Prostate gland (tissue), 2 donors: ENCODE data around the gene CCND1. TPM values are rescaled to one million over a fixed set of nuclear protein-coding genes. Genes with fewer than 3 reads are reported as not detected.

ENCODE experiments used
- DNase-seq: peaks from one replicate; pipeline ENCODE4 v3.0.0-alpha.2; 2019; ENCODE audit warnings: low spot score
- H3K27ac ChIP-seq, 2 donors: fragments of 200-600 bp; sonication (generic); 2 replicates each; pipeline ENCODE4 v1.5.1; 2017 to 2019
- H3K27me3 ChIP-seq: fragments of 200-600 bp; sonication (generic); replicated peaks from 2 replicates; pipeline ENCODE4 v1.5.1; 2019; ENCODE audit not compliant: insufficient read depth
- H3K36me3 ChIP-seq, 2 donors: fragments of 200-600 bp; sonication (generic); 1 replicate in 1 of 2; 2 replicates in 1 of 2; pipeline versions ENCODE4 v1.5.1 to v1.8.1; 2017 to 2019
- H3K4me1 ChIP-seq: fragments of 200-600 bp; sonication (generic); replicated peaks from 2 replicates; pipeline ENCODE4 v1.5.1; 2019
- H3K4me3 ChIP-seq, 2 donors: fragments of 200-600 bp; sonication (generic); 2 replicates each; pipeline ENCODE4 v1.5.1; 2017 to 2019
- H3K9me3 ChIP-seq: fragments of 200-600 bp; sonication (generic); 2 replicates; pipeline ENCODE4 v1.5.1; 2017
- POLR2A ChIP-seq: fragments of 450-650 bp; IDR thresholded peaks from one replicate; pipeline ENCODE4 v1.6.1; 2016; ENCODE audit warnings: antibody characterized with exemption, mild to moderate bottlenecking
- POLR2AphosphoS5 ChIP-seq: sonication (generic); formaldehyde crosslinking; IDR thresholded peaks from one replicate; pipeline ENCODE4 v1.6.1; 2017; ENCODE audit warnings: antibody characterized with exemption
- WGBS: methylation state at CpG from one replicate; pipeline ENCODE4 v1.1.5; 2018; 5-methylcytosine and 5-hydroxymethylcytosine counted together
- intact Hi-C: fragments of 100-400 bp; cut with DNase I; formaldehyde crosslinking; loops from one replicate; pipeline ENCODE4 v1.14.2; 2022
- total RNA-seq, 2 donors: library from RNA; depleted of rRNA; stranded (reverse); fragments of >200 nt; gene quantifications; one replicate each; pipeline ENCODE4 v1.1.0, GENCODE V29; 2016
- TF ChIP-seq, protein P1 (sequence below), 4 experiments: fragments of 200-600 bp in 2 of 4; fragments of 450-650 bp in 2 of 4; sonication (generic) in 2 of 4; IDR thresholded peaks; 1 replicate in 3 of 4; 2 replicates in 1 of 4; pipeline ENCODE4 v1.5.1; 2016 to 2019; ENCODE audit warnings: antibody characterized with exemption in 4 of 4, mild to moderate bottlenecking in 2 of 4, moderate library complexity in 2 of 4

The CCND1 gene
- total RNA-seq = 100 to 1,000 TPM in 1 of 2 donors, 10 to 100 TPM in 1; 69.2 to 188 TPM

DNA sequence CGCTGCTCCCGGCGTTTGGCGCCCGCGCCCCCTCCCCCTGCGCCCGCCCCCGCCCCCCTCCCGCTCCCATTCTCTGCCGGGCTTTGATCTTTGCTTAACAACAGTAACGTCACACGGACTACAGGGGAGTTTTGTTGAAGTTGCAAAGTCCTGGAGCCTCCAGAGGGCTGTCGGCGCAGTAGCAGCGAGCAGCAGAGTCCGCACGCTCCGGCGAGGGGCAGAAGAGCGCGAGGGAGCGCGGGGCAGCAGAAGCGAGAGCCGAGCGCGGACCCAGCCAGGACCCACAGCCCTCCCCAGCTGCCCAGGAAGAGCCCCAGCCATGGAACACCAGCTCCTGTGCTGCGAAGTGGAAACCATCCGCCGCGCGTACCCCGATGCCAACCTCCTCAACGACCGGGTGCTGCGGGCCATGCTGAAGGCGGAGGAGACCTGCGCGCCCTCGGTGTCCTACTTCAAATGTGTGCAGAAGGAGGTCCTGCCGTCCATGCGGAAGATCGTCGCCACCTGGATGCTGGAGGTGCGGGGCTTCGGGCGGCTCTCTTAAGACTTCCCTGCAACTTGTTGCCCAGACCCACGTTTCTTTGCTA lies at the start of gene CCND1:
CCND1 (plus strand) TSS at position 162 of the 587 bp plus-strand sequence; CDS start at position 320, 158 bp downstream.
- intact Hi-C loops = loop anchor here (5.0 to 10.0 kb wide), 4 partner anchors 514 to 806 kb away; partner anchors contain the start of gene MRGPRF
- Histone ChIP-seq H3K9me3 (no peaks in the 10 kb centered on the region), H3K4me3 (peak within 1 kb of the TSS; percentile 87 to 99), H3K4me1 (peaks cover 43% of the 10 kb centered on the region), H3K27ac (peak within 1 kb of the TSS; percentile 91 to 93), H3K36me3 (no peaks in the 10 kb centered on the region), H3K27me3 (no peaks in the 10 kb centered on the region)
- TF ChIP-seq, protein P1, sequence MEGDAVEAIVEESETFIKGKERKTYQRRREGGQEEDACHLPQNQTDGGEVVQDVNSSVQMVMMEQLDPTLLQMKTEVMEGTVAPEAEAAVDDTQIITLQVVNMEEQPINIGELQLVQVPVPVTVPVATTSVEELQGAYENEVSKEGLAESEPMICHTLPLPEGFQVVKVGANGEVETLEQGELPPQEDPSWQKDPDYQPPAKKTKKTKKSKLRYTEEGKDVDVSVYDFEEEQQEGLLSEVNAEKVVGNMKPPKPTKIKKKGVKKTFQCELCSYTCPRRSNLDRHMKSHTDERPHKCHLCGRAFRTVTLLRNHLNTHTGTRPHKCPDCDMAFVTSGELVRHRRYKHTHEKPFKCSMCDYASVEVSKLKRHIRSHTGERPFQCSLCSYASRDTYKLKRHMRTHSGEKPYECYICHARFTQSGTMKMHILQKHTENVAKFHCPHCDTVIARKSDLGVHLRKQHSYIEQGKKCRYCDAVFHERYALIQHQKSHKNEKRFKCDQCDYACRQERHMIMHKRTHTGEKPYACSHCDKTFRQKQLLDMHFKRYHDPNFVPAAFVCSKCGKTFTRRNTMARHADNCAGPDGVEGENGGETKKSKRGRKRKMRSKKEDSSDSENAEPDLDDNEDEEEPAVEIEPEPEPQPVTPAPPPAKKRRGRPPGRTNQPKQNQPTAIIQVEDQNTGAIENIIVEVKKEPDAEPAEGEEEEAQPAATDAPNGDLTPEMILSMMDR (IDR thresholded peaks at IDR 0.05) = peak in 2 of 4 experiments; percentile 32 to 38
- TF ChIP-seq POLR2AphosphoS5 (peak; percentile 86), POLR2A (peak; percentile 72)
- peak; percentile 80 for DNase-seq
- under 1% methylated on average over 46 of the region's 49 CpGs for WGBS

- WGBS = 90% methylated on average over 31 of the region's 31 CpGs
- no peak overlapping the region for H3K4me3 ChIP-seq
Observed at GRCh38 chr11:69592986-69593650, 47.8 kb upstream of the CCND1 start.

DNA sequence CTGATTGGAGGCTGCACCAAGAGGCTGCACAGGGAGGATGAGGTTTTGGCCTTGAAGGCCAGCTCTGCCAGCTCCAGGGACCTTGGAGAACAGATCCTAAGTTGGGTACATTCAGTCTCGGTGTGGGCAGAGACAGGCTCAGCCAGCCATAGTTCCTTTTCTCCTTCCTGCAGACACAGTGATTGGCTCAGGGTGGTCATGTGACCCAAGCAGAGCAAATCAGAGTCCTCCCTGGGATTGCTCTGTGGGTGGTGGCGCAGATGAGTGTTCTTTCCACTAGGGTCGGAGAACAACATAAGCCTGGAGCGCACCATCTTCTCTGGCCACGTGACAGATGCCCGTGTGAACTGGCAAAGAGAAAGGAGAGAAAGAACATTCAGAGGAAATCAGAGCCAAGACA lies 47.1 kb upstream of the CCND1 start:
- Histone ChIP-seq H3K4me3 (no peak overlapping the region), H3K36me3 (no peaks in the 10 kb centered on the region), H3K9me3 (no peaks in the 10 kb centered on the region), H3K27ac (no peak overlapping the region), H3K27me3 (no peaks in the 10 kb centered on the region), H3K4me1 (no peaks in the 10 kb centered on the region)
- 90% methylated on average over 6 of the region's 6 CpGs for WGBS
- intact Hi-C loops = no loop called here
- TF ChIP-seq POLR2AphosphoS5 = no peak
- TF ChIP-seq, protein P1 (IDR thresholded peaks at IDR 0.05) = no peak
- no peak for TF ChIP-seq POLR2A
- no peak for DNase-seq

More at GRCh38 chr11:69592986-69593650, 47.8 kb upstream of the CCND1 start:
- Histone ChIP-seq H3K27ac (no peak overlapping the region), H3K36me3 (no peaks in the 10 kb centered on the region), H3K9me3 (no peaks in the 10 kb centered on the region), H3K27me3 (no peaks in the 10 kb centered on the region), H3K4me1 (no peaks in the 10 kb centered on the region)
- TF ChIP-seq, protein P1 (IDR thresholded peaks at IDR 0.05) = no peak
- TF ChIP-seq POLR2AphosphoS5 = no peak
- no peak for TF ChIP-seq POLR2A
- no peak for DNase-seq
- intact Hi-C loops = no loop called here

DNA sequence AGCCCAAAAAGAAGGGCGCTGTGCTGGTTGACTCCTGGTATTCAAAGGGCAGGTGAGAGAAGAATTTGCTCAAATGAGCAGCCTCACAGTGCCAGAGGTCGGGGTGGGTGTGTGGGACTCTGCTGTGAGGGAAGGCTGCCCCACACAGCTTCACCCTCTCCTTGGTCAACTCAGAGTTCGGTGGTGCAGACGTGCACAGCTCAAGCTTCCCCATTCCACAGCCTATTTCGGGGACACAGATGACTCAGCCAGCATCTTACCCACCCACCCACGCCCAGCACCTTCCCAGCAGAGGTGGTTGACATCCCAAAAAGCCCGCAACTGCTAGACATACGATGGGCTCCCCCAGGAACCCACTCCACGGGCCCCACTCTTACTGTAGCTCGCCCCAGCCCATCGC lies 46.5 kb upstream of the CCND1 start:
- WGBS = 90% methylated on average over 11 of the region's 11 CpGs
- Histone ChIP-seq H3K36me3 (no peaks in the 10 kb centered on the region), H3K27me3 (no peaks in the 10 kb centered on the region), H3K4me1 (no peaks in the 10 kb centered on the region), H3K27ac (no peak overlapping the region), H3K9me3 (no peaks in the 10 kb centered on the region), H3K4me3 (no peak overlapping the region)
- no peak for DNase-seq
- intact Hi-C loops = no loop called here
- TF ChIP-seq POLR2AphosphoS5 (no peak), POLR2A (no peak)
- TF ChIP-seq, protein P1 (IDR thresholded peaks at IDR 0.05) = no peak
